RWPE2 (cell line): ENCODE results near the gene RNU7-1.

Experiments used
- ATAC-seq: fragments of 200-7000 bp; cut with Tn5 transposase; 3 replicates; pipeline ENCODE4 v1.9.1; 2021; ENCODE audit warnings: low read depth
- DNase-seq: peaks from one replicate; pipeline ENCODE4 v3.0.0-alpha.2; 2020; ENCODE audit warnings: low spot score
- H3K27ac ChIP-seq: fragments of 450-650 bp; 2 replicates; pipeline ENCODE4 v1.5.1; 2017; ENCODE audit warnings: mild to moderate bottlenecking; ENCODE audit not compliant: poor library complexity, severe bottlenecking
- H3K27me3 ChIP-seq: fragments of 250-450 bp; sonication (Bioruptor Pico); 2 replicates; pipeline ENCODE4 v1.5.1; 2021; ENCODE audit warnings: mild to moderate bottlenecking, moderate library complexity; ENCODE audit not compliant: insufficient read depth, poor library complexity, severe bottlenecking
- H3K36me3 ChIP-seq: fragments of 250-450 bp; sonication (Bioruptor Pico); 2 replicates; pipeline ENCODE4 v1.5.1; 2020; ENCODE audit warnings: low read depth, mild to moderate bottlenecking, moderate library complexity
- H3K4me1 ChIP-seq: fragments of 250-450 bp; sonication (Bioruptor Pico); 2 replicates; pipeline ENCODE4 v1.5.1; 2021; ENCODE audit warnings: mild to moderate bottlenecking, moderate library complexity; ENCODE audit not compliant: insufficient read depth, poor library complexity, severe bottlenecking
- H3K4me3 ChIP-seq: fragments of 250-450 bp; sonication (Bioruptor Pico); 2 replicates; pipeline ENCODE4 v1.5.1; 2021; ENCODE audit warnings: mild to moderate bottlenecking, moderate library complexity; ENCODE audit not compliant: severe bottlenecking
- H3K9me3 ChIP-seq: fragments of 250-450 bp; sonication (Bioruptor Pico); 2 replicates; pipeline ENCODE4 v1.5.1; 2021; ENCODE audit warnings: mild to moderate bottlenecking, moderate library complexity; ENCODE audit not compliant: severe bottlenecking
- TF ChIP-seq, protein P1 (sequence below): fragments of 450-650 bp; IDR thresholded peaks from one replicate; pipeline ENCODE4 v1.5.1; 2017; ENCODE audit warnings: mild to moderate bottlenecking, moderate library complexity; ENCODE audit not compliant: poor library complexity, severe bottlenecking

RNU7-1 gene

DNA sequence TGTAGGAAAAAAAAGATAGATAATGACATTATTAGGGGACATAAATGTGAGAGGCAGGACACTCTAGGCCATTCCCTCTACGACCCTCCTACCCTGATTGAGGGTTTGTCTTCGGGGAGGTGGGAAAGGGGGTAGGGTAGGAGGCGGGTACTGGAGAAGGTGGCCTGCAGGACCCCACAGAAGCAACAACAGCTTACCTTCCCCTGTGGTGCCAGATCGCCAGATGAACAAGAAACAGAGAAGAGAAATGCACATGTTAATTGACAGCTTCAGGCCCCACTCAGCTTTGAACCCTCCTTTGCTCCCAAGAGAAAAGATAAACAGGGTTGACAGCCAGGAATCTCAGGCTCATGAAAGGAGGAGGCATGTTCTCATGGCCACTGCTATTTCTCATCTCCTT lies 22.1 kb downstream of the RNU7-1 start:
- Histone ChIP-seq H3K36me3 (peaks cover 59% of the 10 kb centered on the region), H3K27me3 (no peaks in the 10 kb centered on the region), H3K9me3 (no peaks in the 10 kb centered on the region), H3K4me1 (peaks cover 29% of the 10 kb centered on the region), H3K27ac (peak overlapping the region; percentile 87), H3K4me3 (no peak overlapping the region)
- ATAC-seq (no peak), DNase-seq (no peak)
- TF ChIP-seq, protein P1, sequence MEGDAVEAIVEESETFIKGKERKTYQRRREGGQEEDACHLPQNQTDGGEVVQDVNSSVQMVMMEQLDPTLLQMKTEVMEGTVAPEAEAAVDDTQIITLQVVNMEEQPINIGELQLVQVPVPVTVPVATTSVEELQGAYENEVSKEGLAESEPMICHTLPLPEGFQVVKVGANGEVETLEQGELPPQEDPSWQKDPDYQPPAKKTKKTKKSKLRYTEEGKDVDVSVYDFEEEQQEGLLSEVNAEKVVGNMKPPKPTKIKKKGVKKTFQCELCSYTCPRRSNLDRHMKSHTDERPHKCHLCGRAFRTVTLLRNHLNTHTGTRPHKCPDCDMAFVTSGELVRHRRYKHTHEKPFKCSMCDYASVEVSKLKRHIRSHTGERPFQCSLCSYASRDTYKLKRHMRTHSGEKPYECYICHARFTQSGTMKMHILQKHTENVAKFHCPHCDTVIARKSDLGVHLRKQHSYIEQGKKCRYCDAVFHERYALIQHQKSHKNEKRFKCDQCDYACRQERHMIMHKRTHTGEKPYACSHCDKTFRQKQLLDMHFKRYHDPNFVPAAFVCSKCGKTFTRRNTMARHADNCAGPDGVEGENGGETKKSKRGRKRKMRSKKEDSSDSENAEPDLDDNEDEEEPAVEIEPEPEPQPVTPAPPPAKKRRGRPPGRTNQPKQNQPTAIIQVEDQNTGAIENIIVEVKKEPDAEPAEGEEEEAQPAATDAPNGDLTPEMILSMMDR: no peak

GRCh38 chr12:6966351-6966750 lies 22.7 kb downstream of the RNU7-1 start:
- Histone ChIP-seq H3K27ac (peak overlapping the region; percentile 87), H3K36me3 (peaks cover 59% of the 10 kb centered on the region), H3K4me3 (no peak overlapping the region), H3K9me3 (no peaks in the 10 kb centered on the region), H3K4me1 (peaks cover 25% of the 10 kb centered on the region), H3K27me3 (no peaks in the 10 kb centered on the region)
- ATAC-seq: no peak
- TF ChIP-seq, protein P1: no peak
- no peak for DNase-seq

- Histone ChIP-seq H3K36me3 (peaks cover 67% of the 10 kb centered on the region), H3K4me1 (peaks cover 12% of the 10 kb centered on the region), H3K9me3 (no peaks in the 10 kb centered on the region), H3K27me3 (no peaks in the 10 kb centered on the region), H3K4me3 (no peak overlapping the region), H3K27ac (peak overlapping the region; percentile 71)
- TF ChIP-seq, protein P1: no peak
- ATAC-seq: no peak
- no peak for DNase-seq
Measured at GRCh38 chr12:6967651-6968100, 24.1 kb downstream of the RNU7-1 start.

GRCh38 chr12:6968426-6968825 lies 24.8 kb downstream of the RNU7-1 start:
- H3K4me3 ChIP-seq: no peak overlapping the region
- ATAC-seq (no peak), DNase-seq (no peak)
- no peaks in the 10 kb centered on the region for H3K9me3 ChIP-seq
- H3K27me3 ChIP-seq: no peaks in the 10 kb centered on the region
- H3K4me1 ChIP-seq: peaks cover 12% of the 10 kb centered on the region
- TF ChIP-seq, protein P1: no peak
- H3K36me3 ChIP-seq: peaks cover 70% of the 10 kb centered on the region
- H3K27ac ChIP-seq: peak overlapping the region; percentile 71

GRCh38 chr12:6970096-6970527 lies 26.5 kb downstream of the RNU7-1 start:
- no peaks in the 10 kb centered on the region for H3K27me3 ChIP-seq
- ATAC-seq (peak; percentile 51), DNase-seq (peak; percentile 64)
- peak overlapping the region; percentile 94 for H3K4me3 ChIP-seq
- peaks cover 73% of the 10 kb centered on the region for H3K36me3 ChIP-seq
- peaks cover 7% of the 10 kb centered on the region for H3K4me1 ChIP-seq
- no peaks in the 10 kb centered on the region for H3K9me3 ChIP-seq
- TF ChIP-seq, protein P1: no peak
- peak overlapping the region; percentile 71 for H3K27ac ChIP-seq
